Inferior parietal cortex (tissue), 1 donor: ENCODE measurements around the gene CALN1.

Source experiments
- DNase-seq: peaks from one replicate; pipeline ENCODE4 v3.0.0-alpha.2; 2016; ENCODE audit errors: extremely low spot score

CALN1 gene

GRCh38 chr7:72325561-72325960, 86.6 kb downstream of the CALN1 start:
- DNase-seq, result no peak

GRCh38 chr7:72321637-72322036, 90.5 kb downstream of the CALN1 start:
- no peak for DNase-seq

DNA sequence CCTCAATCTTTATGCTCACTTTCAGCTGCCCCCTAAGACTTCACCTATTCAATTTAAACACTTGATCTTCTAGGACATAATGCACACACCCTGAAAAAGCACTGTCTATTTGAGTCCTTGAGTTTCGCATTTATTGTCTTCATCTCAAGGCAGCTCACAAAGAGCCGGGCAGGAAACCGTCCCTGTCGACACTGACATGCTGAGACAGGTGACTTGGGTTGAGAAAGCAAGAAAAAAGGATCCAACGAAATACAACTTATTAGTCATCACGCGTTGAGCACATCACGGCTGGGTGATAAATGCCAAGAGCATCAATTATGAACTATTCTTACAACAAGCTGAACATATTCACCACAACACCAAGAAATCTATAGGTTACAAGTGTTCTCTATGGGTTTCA, 91.1 kb downstream of the CALN1 start:
- DNase-seq, result no peak

- no peak for DNase-seq
Observed at GRCh38 chr7:72317341-72317740, 94.8 kb downstream of the CALN1 start.

GRCh38 chr7:72316148-72316547, 96.0 kb downstream of the CALN1 start:
- no peak for DNase-seq

DNA sequence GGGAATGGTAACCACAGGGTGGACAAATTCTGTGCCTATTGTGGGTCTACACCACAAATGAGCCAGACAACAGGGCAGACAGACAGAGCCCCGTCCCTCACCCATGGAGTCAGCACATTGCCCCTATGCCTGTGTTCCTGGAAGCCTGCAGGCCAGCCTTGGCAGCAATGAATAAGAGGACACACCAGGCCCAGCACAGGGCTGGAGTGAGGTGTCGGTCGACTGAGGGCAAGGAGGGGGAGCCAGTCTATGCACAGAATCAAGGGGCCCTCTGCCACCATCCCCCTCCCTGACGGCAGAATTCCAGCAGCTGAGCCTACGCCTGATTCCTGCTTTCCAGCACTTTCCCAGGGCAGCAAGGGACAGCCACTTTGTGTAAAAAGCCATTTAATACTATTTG, 98.2 kb downstream of the CALN1 start:
- DNase-seq, result no peak

DNA sequence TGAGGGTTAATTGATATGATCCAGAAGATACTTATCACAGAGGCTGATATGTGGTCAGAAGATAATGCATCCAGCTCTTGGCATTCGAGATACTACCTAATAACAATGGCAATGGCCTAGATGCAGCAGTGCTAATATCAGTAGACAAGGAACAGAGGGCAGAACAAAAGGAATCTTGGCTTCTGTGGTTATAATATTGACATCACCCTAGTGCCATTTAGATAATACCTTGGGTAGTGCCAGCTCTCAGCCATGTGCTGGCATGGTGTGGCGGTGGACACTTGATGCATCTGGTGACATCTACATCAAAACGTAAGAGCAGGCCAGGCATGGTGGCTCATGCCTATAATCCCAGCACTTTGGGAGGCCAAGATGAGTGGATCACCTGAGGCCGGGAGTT, 101.8 kb downstream of the CALN1 start:
- DNase-seq, result no peak

DNA sequence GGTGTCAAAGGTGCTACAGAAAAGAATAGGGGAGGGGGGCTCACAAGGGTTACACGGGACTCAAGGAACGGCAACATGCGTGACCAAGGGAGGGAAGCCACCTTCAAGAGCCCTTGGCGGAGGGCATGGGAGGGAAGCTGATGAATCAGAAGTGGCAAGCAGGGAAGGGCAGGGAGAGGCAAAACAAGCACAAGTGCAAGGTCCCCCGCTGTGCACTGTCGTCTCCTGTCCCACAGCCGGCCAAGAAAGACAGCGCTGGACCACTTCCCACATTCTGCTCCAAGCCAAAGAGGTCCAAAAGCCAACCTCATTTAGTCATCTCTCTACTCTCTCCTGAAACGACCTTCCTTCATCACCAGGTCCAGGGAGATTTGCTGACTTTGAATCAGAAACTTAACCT, 102.7 kb downstream of the CALN1 start:
- DNase-seq, result no peak

- DNase-seq, result no peak
Observed at GRCh38 chr7:72308986-72309385, 103.2 kb downstream of the CALN1 start.

GRCh38 chr7:72307566-72307965, 104.6 kb downstream of the CALN1 start:
- no peak for DNase-seq

GRCh38 chr7:72298912-72299311, 113.2 kb downstream of the CALN1 start:
- DNase-seq, result no peak

DNA sequence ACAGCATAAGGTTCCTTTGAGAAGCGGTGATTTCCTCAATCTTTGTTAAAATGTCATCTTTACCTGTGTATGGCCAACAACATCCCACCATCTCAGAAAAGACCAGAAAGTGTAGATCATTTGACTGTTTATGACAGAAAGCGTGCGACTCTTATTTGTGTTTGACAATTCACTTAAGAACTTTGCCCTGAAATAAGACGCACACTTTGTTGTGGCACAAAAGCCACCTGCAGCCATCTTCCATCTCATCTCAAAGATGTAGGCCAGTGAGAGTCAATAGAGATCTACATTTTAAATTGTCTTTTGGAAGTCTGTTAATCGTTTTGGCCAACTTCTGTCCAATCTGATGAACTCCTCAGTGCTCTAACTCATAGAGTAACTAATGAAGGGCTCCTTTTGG, 114.0 kb downstream of the CALN1 start:
- DNase-seq, result no peak

DNA sequence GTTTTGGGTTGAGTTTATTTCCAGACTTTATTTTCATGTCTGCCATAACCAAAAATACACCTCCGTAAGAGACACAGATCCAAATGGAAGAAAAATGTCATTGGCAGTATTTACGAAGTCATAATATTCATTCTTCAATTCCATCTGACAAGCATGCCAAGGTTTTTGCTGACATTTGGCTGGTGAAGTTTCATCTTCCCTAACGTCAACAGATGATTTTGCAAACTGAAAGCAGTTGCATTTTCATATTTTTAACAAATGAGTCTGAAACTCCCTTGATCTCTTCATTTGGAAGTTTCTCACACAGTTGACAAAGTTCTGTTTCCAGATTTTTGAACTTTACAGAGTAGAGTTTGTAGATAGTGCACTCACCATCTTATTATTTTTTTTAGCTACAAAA, 114.5 kb downstream of the CALN1 start:
- DNase-seq, result no peak

- DNase-seq, result no peak
Observed at GRCh38 chr7:72292794-72293193, 119.3 kb downstream of the CALN1 start.

DNA sequence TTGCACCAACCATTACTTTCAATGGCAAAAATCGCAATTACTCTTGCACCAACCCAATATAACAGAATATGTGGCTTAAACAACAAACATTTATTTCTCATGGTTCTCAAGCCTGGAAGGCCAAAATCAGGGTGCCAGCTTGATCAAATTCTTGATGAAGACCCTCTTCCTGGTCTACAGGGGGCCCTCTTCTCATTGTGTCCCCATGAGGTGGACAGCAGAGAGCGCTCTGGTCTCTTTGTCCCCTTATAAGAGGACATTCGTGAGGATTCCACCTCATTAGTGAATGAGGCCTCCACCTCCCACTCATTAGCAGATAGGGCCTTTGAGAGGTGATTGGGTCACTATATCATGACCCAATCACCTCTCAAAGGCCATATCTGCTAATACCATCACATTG, 120.0 kb downstream of the CALN1 start:
- no peak for DNase-seq

DNA sequence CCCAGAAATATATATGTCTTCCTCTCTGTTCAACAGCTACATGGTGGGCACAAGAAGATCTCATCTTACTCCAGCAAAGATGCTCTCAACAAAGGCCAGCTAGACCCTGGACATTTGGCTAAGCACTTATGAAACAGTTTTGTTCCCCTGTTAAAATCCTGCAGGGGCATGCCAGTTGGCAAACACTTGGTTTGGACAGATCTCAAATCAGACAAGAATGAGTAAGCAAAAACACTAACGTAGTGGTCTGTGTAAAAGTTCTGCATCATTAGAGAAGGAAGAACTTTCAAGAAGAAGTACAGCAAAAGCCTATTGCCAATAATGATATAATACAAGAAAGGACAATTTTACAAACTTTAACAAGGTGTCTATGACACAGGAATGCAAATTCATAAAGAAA, 125.6 kb downstream of the CALN1 start:
- no peak for DNase-seq

DNA sequence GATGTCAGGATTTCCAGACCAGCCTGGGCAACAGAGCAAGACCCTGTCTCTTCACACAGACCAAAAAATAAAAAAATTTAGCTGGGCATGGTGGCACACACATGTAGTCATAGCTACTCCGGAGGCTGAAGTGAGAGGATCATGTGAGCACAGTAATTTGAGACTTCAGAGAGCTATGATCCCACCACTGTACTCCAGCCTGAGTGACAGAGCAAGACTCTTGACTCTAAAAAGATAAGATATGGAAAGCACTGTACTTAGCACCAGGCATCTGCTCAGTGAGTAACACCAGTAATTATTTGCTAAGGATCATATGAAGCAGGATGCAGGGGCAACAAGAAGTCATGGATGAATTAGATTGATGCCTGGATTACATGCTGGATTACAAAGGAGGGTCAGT, 128.8 kb downstream of the CALN1 start:
- no peak for DNase-seq

GRCh38 chr7:72281308-72281707, 130.8 kb downstream of the CALN1 start:
- DNase-seq, result no peak

DNA sequence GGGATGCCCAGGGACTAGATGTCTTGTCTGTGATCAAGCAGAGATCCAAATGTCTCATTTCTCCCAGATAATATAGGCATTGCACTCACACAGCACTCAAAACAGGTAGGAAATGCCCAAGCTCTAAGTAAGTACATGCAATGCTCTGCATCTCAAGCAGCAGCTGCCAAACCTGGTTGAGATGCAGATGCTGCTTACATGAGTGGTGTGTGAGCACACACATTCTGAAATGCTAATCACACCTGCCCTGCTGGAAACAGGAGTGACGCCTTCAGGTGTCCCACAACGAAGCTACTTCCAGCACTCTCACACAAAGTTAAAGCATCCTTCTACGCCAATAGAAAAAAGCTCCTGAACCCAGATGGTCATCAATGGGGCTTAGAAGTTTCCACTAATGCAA, 132.9 kb downstream of the CALN1 start:
- DNase-seq, result no peak

GRCh38 chr7:72278550-72278949, 133.6 kb downstream of the CALN1 start:
- DNase-seq, result no peak

- DNase-seq, result no peak
Observed at GRCh38 chr7:72275382-72276070, 136.6 kb downstream of the CALN1 start.

DNA sequence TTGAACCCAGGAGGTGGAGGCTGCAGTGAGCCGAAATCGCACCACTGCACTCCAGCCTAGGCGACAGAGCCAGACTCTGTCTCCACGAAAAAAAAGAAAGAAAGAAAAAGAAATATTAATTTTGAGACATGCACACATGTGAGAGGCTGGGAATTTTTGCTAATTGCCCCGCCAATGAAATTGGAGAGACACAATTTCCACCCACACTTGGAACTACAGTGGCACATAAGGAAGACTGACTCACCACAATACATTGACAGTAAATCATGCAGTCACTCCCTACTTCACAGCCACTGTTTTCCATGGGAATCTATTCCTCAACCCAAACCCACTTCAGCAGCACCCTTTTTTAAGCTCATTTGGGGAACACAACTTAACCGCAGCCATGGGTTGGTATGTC, 139.7 kb downstream of the CALN1 start:
- DNase-seq, result no peak

GRCh38 chr7:72268796-72269195, 143.3 kb downstream of the CALN1 start:
- no peak for DNase-seq

- DNase-seq, result no peak
Observed at GRCh38 chr7:72268090-72268489, 144.0 kb downstream of the CALN1 start.
